GM12801 (cell line): ENCODE data around the gene HSPA1L.

Source experiments
- CTCF ChIP-seq: IDR thresholded peaks from one replicate; pipeline ENCODE4 v1.5.1; 2011; ENCODE audit warnings: control low read depth; ENCODE audit not compliant: insufficient read length; ENCODE audit errors: extremely low read depth

The HSPA1L gene

GRCh38 chr6:31775184-31775583 lies 39.9 kb downstream of the HSPA1L start:
- TF ChIP-seq CTCF: no peak

- no peak for TF ChIP-seq CTCF
Measured at GRCh38 chr6:31771992-31772358, 43.1 kb downstream of the HSPA1L start.

- no peak for TF ChIP-seq CTCF
Measured at GRCh38 chr6:31770860-31771259, 44.2 kb downstream of the HSPA1L start.

- no peak for TF ChIP-seq CTCF
Measured at GRCh38 chr6:31769684-31770371, 45.3 kb downstream of the HSPA1L start.

- no peak for TF ChIP-seq CTCF
Measured at GRCh38 chr6:31768363-31769257, 46.5 kb downstream of the HSPA1L start.

- no peak for TF ChIP-seq CTCF
Measured at GRCh38 chr6:31767096-31767645, 47.9 kb downstream of the HSPA1L start.

- no peak for TF ChIP-seq CTCF
Measured at GRCh38 chr6:31765910-31766794, 48.9 kb downstream of the HSPA1L start.
